WERI-Rb-1 (cell line): ENCODE results near the gene ZNF784.

Source experiments
- DNase-seq: peaks from one replicate; pipeline ENCODE4 v3.0.0-alpha.2; 2020
- H3K27ac ChIP-seq: fragments of 250-450 bp; sonication (Bioruptor Pico); 2 replicates; pipeline ENCODE4 v1.5.1; 2020; ENCODE audit warnings: mild to moderate bottlenecking, moderate library complexity
- H3K27me3 ChIP-seq: fragments of 250-450 bp; sonication (Bioruptor Pico); 2 replicates; pipeline ENCODE4 v1.5.1; 2021; ENCODE audit warnings: mild to moderate bottlenecking, low read depth, moderate library complexity; ENCODE audit not compliant: insufficient read depth, severe bottlenecking
- H3K36me3 ChIP-seq: fragments of 250-450 bp; sonication (Bioruptor Pico); 2 replicates; pipeline ENCODE4 v1.5.1; 2020; ENCODE audit warnings: mild to moderate bottlenecking, moderate library complexity
- H3K4me3 ChIP-seq: 2 replicates; pipeline ENCODE4 v1.5.1; 2011; ENCODE audit warnings: low read depth, mild to moderate bottlenecking, control low read depth, low read length
- H3K9me3 ChIP-seq: fragments of 250-450 bp; sonication (Bioruptor Pico); 2 replicates; pipeline ENCODE4 v1.5.1; 2021; ENCODE audit warnings: mild to moderate bottlenecking, moderate library complexity; ENCODE audit not compliant: severe bottlenecking
- TF ChIP-seq, protein P1 (sequence below): IDR thresholded peaks from 2 replicates; pipeline ENCODE4 v1.5.1; 2011; ENCODE audit warnings: low read depth, mild to moderate bottlenecking, control low read depth, inconsistent platforms, low read length

The ZNF784 gene

DNA sequence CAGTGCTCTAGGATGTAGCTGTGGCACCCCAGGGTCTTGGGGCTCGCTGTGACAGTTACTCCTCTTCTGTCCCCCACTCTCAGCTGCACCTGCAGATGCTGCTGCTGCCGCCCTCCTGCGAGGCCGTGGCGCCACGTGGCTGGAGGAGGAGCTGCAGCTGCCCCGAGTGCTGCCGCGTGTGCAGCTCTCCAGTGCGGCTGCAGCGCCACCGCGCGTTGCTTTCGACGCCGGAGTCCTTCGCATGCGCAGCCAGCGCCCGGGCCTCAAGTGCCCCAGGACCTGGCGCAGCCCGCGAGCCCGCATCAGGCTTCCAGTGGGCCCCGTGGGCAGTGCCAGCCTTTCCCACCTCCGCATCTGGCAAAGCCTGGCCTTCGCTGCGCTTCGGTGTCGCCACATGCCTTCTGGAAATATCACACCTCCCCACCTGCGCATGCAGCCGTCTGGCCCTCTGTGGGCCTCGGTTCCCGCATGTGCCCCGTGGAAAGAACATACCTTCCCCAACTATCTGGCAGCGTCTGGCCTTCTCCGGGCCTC is 15.7 kb upstream of the ZNF784 start:
- no peak for DNase-seq
- H3K27ac ChIP-seq, result peak overlapping the region; percentile 92
- peak overlapping the region; percentile 87 for H3K4me3 ChIP-seq
- TF ChIP-seq, protein P1, sequence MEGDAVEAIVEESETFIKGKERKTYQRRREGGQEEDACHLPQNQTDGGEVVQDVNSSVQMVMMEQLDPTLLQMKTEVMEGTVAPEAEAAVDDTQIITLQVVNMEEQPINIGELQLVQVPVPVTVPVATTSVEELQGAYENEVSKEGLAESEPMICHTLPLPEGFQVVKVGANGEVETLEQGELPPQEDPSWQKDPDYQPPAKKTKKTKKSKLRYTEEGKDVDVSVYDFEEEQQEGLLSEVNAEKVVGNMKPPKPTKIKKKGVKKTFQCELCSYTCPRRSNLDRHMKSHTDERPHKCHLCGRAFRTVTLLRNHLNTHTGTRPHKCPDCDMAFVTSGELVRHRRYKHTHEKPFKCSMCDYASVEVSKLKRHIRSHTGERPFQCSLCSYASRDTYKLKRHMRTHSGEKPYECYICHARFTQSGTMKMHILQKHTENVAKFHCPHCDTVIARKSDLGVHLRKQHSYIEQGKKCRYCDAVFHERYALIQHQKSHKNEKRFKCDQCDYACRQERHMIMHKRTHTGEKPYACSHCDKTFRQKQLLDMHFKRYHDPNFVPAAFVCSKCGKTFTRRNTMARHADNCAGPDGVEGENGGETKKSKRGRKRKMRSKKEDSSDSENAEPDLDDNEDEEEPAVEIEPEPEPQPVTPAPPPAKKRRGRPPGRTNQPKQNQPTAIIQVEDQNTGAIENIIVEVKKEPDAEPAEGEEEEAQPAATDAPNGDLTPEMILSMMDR, result 0 out of 2 replicates have a peak, but pooled peaks have one; percentile 3
- peaks cover 12% of the 10 kb centered on the region for H3K36me3 ChIP-seq
- no peaks in the 10 kb centered on the region for H3K9me3 ChIP-seq
- no peaks in the 10 kb centered on the region for H3K27me3 ChIP-seq

DNA sequence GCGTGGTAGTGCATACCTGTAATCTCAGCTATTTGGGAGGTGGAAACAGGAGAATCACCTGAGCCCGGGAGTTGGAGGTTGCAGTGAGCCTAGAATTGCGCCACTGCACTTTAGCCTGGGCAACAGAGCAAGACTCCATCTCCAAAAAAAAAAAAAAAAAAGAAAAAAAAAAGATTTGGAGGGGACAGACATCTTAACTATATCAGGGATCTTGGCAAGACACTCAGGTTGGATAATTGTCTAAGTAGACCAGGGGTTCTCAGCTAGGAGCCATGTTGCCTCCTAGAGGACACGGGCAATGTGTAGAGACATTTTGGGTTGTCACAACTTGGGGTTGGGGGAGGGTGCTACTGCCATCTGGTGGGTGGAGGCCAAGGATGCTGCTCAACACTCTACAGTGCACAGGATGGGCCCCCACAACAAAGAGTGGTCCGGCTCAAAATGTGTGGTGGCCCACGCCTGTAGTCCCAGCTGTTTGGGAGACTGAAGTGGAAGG is 14.5 kb upstream of the ZNF784 start:
- peak; percentile 77 for DNase-seq
- H3K4me3 ChIP-seq, result no peak overlapping the region
- peak overlapping the region; percentile 16; the same call in 1 of the 2 replicates for H3K27ac ChIP-seq
- H3K36me3 ChIP-seq, result peaks cover 4% of the 10 kb centered on the region; the same call in 1 of the 2 replicates
- H3K9me3 ChIP-seq, result no peaks in the 10 kb centered on the region
- TF ChIP-seq, protein P1, result peak; percentile 76
- H3K27me3 ChIP-seq, result no peaks in the 10 kb centered on the region

DNA sequence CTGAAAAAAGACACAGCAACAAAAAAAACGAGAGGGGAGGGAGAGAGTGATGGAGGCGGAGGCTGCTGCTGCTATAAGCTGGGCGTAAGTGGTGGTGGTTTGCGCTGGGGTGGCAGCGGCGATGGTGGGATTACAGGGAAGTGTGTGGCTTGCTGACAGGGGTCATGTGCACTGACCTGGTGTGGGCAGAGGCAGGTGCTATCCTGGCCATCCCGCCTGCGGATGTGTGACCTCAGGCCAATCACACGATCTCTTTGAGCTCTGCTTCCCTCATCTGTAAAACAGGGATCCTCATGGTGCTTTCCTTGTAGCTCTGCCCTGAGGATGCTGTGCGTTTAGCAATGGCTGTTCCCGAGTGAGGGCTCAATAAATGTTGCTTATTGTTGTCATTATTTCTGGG is 13.2 kb upstream of the ZNF784 start:
- Histone ChIP-seq H3K4me3 (no peak overlapping the region), H3K36me3 (0 out of 2 replicates have a peak, but pooled peaks cover 4% of the 10 kb centered on the region), H3K9me3 (no peaks in the 10 kb centered on the region), H3K27ac (no peak overlapping the region), H3K27me3 (no peaks in the 10 kb centered on the region)
- TF ChIP-seq, protein P1, result no peak
- no peak for DNase-seq

DNA sequence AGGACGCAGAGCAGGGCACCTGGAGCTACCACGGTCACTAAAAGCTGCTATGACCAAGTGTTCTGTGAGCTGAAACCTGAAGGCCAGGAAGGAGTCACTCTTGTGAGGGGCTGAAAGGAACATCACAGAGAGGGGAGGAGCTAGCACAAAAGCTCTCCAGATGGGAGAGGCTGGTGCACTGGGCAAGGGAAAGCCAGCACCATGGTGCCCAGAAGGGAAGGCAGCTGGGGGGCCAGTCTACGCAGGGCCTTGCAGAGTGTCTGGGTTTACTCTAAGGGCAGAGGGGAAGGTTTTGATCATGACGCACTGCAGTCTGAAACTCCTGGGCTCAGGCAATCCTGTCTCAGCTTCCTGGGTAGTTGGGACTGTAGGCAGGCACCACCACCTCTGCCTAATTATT is 12.4 kb upstream of the ZNF784 start:
- no peak overlapping the region for H3K4me3 ChIP-seq
- no peak for DNase-seq

DNA sequence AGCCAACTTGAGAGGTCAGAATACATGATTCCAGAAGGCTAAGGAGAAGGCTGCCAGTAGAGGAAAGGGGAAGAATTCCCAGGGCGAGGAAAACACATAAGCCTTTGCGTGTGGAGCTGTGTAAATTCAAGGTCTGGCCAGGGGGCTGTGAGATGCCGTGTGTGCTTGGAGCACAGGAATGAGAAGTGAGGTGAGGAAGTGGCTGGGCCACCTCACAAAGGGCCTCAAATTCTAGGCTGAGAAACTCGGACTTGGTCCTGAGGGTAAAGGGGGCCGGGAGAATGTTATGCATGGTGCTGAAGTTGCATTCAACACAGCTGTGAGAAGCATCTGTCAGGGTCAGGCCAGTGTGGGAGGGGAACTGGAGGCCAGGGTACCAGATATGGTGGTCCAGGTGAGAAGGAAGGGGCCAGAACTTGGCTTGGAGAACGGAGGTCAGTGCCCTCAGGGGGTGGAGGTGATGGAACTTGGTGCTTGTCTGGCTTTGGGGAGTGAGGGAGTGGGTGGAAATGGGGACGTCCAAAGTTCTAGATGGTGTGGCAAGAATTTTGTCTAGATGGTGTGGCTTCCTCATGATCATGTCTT is 11.6 kb upstream of the ZNF784 start:
- TF ChIP-seq, protein P1, result no peak
- H3K27ac ChIP-seq, result no peak overlapping the region
- no peaks in the 10 kb centered on the region for H3K27me3 ChIP-seq
- DNase-seq, result no peak
- no peaks in the 10 kb centered on the region for H3K9me3 ChIP-seq
- no peak overlapping the region; the same call in 1 of the 2 replicates for H3K4me3 ChIP-seq
- H3K36me3 ChIP-seq, result 0 out of 2 replicates have a peak, but pooled peaks cover 4% of the 10 kb centered on the region

More for the DNA sequence above, 12.4 kb upstream of the ZNF784 start:
- Histone ChIP-seq H3K36me3 (0 out of 2 replicates have a peak, but pooled peaks cover 4% of the 10 kb centered on the region), H3K27ac (no peak overlapping the region), H3K9me3 (no peaks in the 10 kb centered on the region), H3K27me3 (no peaks in the 10 kb centered on the region)
- TF ChIP-seq, protein P1, result no peak
